Upper lobe of left lung (tissue), 4 donors: ENCODE data around the gene HES3.

Experiments used
- CTCF ChIP-seq, 6 experiments: fragments of 450-650 bp in 4 of 6; fragments of 200-600 bp in 2 of 6; sonication (generic) in 2 of 6; IDR thresholded peaks; one replicate each; pipeline ENCODE4 v1.5.1; 2016 to 2019; ENCODE audit warnings: antibody characterized with exemption in 6 of 6
- EP300 ChIP-seq, 4 donors: sonication (generic); formaldehyde crosslinking; IDR thresholded peaks; one replicate each; pipeline ENCODE4 v1.5.1; 2017; ENCODE audit warnings: antibody characterized with exemption in 4 of 4, control low read depth in 2 of 4
- POLR2AphosphoS5 ChIP-seq, 2 donors: sonication (generic); formaldehyde crosslinking; IDR thresholded peaks; one replicate each; pipeline ENCODE4 v1.5.1; 2017; ENCODE audit warnings: antibody characterized with exemption in 2 of 2

GRCh38 chr1:6257541-6258069, 13.6 kb downstream of the HES3 start:
- TF ChIP-seq CTCF (IDR thresholded peaks at IDR 0.05) (no peak), EP300 (IDR thresholded peaks at IDR 0.05) (no peak), POLR2AphosphoS5 (IDR thresholded peaks at IDR 0.05) (no peak)
